ENCODE measurements around the gene ZFYVE9.
"Not testable (repeated sequence)": the region's sequence is repeated elsewhere in the genome, so short reads cannot be mapped to it uniquely, and the experiment has no call there.

Gene ZFYVE9

DNA sequence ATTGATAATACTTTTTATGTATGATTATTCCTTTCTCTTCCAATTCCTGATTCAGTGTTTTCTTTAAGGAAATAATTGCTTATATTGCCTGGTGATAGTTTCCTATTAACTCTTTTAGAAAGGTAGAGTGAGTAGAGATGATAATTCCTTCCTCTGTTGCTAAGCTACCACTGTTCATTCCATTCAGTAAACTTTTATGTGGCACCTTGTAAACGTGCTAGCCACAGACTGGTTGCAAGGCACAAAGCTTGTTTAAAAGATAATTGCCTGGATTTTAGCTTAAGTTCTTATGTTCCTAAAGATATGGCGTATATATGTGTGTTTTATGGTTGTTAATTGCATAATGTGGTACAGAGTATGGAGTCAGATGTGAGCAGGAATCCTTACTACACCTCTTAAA lies 3.2 kb downstream of the ZFYVE9 start:
- no peak for DNase-seq (ENCODE audit: low read depth)

DNA sequence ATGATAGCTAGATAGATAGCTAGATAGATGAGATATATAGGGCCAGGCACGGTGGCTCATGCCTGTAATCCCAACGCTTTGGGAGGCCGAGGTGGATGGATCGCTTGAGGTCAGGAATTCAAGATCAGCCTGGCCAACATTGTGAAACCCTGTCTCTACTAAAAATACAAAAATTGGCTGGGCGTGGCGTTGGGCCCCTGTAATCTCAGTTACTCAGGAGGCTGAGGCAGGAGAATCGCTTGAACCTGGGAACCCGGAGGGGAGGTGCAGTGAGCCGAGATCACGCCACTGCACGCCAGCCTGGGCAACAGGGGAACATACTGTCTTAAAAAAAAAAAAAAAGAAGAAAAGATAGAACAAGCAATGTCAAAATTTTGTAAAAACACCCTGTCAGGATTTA lies 8.6 kb downstream of the ZFYVE9 start:
- DNase-seq (ENCODE audit: low read depth): not testable (repeated sequence)

DNA sequence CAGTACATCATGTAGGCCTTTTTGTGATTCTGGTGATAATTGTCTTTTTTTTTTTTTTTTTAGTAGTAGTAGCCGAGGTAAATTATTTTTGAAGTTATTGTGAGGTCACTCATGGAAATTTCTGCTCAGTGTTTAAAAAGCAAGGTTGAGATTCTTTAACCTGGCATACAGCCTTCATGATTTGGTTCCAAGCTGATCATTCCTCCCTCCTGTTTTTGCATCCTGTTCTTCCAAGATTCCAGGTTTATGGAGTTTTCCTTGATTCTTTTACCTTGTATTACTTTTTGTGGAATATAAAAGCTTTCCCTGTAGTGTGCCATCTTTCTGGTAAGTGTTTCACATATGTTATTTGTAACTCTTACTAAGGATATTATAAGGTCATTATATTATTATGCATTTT lies 9.1 kb downstream of the ZFYVE9 start:
- DNase-seq (ENCODE audit: low read depth): no peak

DNA sequence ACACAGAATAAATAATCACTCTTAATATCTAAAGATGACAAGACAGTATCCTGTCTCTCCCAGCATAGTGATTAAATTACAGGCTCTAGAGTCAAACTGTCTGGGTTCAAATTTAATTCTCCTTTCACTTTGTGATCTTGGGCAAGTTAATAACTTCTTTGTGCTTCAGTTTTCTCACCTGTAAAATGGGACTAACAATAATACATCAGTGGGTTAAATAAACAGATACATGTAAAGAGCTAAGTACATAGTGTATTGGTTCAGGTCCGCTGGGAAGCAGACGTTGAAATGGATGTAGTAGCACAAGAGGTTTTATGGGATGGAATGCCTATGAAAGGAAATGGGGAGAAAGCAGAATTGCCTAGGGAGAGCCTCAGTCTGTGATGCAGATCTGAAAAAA lies 10.7 kb downstream of the ZFYVE9 start:
- DNase-seq (ENCODE audit: low read depth): no peak

DNA sequence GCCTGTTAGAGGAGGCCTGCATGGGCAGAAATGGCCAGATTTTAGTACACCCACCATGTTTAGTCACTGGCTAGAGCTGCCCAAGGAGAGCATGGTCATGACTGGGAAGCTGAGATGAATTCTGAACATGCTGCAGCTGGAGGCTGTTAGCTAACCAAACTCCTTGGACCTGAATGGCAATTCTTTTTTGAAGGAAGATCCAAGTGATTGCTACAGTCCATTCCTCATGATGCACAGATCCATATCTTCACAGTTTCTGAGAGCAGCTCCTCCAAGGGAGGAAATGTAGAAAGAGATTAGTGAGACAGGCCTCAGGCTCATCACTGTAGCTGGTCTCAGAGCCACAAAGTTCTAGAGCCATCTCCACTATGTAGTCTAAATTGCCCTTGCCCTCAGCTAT lies 11.1 kb downstream of the ZFYVE9 start:
- no peak for DNase-seq (ENCODE audit: low read depth)

DNA sequence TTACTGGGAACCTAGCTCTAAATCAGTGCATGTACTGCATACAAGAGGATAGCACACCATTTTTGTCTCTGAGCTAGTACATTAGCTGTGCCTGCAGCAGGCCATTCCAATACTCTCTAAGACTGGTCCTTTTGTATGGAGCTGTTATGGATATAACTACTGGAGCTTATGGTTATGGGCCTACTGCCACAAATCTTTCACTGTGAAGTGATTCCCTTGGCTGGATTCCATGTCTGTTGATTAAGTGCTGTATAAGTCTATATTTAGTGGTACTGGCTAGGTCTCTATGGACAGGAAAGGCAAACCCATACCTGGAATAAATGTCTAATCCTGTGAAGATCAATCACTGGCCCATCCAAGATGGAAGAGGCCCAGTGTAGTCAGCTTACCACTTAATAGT lies 12.0 kb downstream of the ZFYVE9 start:
- DNase-seq (ENCODE audit: low read depth): no peak

DNA sequence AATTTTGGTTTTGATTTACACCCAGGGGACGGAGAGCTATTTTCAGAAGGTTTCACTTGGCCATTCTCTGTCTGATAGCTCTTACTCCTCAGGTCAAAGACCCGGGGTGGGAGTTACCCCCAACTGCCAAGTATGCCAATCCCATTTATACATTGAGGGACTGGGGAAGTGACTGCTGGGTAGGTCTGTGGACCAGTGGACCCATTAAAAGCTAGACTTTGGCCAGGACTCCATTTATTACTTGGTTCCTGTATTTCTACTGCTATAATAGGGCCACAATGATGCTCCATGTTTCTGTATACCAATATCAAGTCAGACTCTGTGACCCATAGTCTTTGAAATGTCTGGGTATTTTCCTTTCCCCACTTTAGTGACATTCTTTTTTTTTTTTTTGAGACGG lies 14.6 kb downstream of the ZFYVE9 start:
- no peak for DNase-seq (ENCODE audit: low read depth)

DNA sequence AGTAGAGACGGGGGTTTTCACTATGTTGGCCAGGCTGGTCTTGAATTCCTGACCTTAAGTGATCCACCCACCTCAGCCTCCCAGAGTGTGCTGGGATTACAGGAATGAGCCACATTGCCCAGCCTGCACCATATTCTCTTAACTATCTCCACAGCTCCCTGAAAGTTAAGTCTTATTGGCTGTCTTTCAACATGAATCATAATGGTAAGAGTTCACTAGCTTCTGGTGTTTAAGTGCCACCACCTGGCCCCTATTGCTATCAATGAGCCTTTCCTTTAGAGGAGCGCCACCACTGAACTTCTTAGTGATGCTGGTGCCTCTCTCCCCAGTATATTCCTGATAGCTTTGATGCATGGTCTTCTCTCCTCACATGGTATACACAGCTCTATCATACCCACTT lies 15.7 kb downstream of the ZFYVE9 start:
- DNase-seq (ENCODE audit: low read depth): no peak

DNA sequence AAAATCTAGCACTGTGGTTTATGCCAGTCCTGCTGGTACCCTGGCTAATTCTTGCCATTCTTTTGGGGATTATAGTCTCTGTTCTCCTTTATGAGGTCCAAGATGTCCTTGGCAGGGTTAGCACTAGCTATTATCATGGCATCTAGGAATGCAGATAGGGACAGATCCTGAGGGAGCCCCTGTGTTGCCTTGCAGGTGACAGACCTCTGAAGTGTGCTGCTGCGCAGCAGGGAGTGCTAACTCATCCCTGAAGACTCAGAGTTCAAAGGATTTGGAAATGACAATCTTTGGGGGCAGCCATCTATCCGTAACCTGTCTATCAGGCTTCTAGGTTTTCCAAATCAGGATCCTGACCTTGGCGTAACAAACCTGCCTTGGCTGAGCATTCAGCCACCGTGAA lies 16.3 kb downstream of the ZFYVE9 start:
- DNase-seq (ENCODE audit: low read depth): no peak

DNA sequence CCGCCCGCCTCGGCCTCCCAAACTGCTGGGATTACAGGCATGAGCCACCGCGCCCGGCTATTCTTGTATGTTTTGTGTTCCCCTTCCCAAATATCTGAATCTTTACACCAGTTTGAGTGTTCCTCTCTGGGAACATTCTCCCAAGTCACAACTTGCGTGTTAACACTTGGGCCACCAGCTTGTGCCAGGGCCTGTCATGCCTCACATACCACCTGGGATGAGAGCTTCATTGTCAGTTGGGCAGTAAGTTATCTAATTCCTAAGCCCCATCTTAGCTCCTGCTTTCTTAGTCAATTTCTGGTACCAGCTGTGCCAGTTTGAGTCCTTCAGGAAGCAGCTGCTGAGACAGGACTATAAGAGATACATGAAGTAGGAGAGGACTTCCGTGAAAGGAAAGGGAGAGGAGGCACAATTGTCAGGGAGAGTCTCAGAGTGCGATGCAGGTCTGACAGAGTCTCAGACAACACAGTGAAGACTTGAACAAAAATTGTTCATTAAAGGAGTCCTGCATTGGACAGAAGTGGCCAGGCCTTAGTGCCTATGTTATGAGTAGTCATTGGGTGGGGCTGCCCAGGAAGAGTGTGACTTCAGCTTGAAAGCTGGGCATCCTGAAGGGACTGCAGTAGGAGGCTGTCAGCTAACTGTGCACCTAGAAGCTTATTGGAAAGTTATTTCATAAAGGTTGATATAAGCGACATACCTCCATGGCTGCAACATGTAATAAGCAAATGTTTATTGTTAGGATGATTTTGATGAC lies 17.3 kb downstream of the ZFYVE9 start:
- DNase-seq (ENCODE audit: low read depth): no peak

DNA sequence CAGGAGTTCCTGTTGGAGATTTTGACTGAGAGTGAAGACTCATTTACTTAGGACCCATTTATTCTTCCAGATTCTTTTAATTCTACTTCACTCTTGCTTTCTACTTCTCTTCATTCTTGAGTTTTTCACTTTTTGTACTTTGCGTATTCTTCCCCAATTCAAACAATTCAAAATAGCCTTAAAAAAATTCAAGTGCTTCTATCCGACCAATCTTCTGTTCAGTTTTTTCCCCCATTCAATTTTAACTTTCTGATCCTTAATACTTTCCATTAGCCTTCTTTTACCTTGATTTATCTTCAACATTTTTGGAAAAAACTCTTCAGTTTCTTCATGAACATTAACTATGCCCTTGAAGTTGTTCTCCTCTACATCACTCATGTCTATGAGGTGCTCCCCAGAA lies 21.1 kb downstream of the ZFYVE9 start:
- no peak for DNase-seq (ENCODE audit: low read depth)

DNA sequence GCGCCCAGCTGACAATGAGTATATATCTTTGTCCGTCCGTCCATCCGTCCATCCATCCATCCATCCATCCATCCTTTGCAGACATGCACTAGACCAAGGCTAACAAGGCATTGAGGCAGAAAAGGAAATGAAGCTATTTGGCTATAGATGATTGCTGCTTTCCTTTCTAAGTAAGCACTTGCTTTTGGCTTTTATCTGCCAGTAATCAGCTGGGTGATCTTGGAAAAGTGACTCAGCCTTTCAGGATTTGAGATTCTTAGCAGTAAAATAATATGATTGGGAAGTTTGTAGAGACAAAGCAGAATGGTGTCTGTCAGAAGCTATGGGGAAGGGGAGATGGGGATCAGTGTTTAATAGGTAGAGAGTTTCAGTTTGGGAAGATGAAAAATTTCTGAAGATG lies 22.7 kb downstream of the ZFYVE9 start:
- DNase-seq (ENCODE audit: low read depth): no peak

DNA sequence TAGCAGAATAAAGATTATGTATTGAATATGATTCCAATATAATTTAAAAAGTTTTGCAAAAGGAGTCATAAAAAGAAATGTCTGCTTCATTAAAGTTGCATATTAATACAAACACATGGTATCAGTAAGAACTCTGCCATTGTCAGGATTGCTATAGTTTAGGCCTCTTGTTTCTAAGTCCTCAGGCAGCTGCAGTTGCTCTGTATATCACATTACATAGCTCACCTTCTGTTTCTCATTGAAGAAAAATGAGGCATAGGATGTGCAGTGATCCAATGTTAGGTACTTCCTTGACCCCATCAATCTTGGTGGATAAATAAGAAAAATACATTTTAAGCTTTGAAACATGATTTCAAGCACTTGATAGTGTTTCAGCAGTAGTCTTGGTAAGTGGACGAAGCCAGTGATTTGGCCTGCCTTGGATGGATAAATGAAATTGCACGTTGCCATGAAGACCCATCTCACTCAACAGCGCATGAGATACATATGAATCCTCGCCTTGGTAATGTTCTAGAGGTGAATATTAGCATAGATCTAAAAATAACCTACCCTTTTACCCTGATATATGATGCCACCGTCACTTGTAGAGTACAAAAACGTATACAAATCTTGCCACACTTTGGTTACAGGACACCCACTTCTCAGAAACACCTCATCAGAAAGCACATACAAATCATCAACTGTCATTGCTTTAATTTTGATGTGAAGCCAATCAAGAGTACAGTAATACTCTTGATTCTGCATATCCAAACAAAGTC lies 25.3 kb downstream of the ZFYVE9 start:
- no peak for DNase-seq (ENCODE audit: low read depth)

DNA sequence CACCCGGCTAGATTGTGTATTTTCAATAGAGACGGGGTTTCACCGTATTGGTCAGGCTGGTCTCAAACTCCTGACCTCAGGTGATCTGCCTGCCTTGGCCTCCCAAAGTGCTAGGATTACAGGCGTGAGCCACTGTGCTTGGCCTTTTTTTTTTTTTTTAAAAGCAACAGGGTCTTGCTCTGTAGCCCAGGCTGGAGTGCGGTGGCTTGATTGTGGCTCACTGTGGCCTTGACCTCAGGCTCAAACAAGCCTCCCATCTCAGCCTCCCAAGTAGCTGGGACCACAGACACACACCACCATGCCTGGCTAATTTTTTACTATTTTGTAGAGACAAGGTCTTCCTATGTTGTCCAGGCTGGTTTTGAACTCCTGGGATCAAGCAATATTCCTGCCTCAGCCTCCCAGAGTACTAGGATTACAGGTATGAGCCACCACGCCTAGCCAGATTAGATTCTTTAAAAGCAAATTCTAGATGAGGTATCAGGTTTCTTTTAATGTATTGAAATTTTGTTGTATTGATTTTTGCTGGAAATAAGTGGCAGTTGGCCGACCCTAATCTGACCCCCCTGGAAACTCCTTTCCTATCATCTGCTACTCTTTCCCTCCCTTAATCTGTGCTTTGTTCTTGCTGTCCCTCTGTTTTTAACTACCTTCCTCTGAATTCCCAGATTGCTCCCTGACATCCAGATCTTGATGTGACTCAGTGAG lies 26.6 kb downstream of the ZFYVE9 start:
- no peak for DNase-seq (ENCODE audit: low read depth)

DNA sequence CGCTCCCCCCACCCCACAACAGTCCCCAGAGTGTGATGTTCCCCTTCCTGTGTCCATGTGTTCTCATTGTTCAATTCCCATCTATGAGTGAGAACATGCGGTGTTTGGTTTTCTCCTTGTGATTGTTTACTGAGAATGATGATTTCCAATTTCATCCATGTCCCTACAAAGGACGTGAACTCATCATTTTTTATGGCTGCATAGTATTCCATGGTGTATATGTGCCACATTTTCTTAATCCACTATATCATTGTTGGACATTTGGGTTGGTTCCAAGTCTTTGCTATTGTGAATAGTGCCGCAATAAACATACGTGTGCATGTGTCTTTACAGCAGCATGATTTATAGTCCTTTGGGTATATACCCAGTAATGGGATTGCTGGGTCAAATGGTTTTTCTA lies 29.3 kb downstream of the ZFYVE9 start:
- DNase-seq (ENCODE audit: low read depth): not testable (repeated sequence)

DNA sequence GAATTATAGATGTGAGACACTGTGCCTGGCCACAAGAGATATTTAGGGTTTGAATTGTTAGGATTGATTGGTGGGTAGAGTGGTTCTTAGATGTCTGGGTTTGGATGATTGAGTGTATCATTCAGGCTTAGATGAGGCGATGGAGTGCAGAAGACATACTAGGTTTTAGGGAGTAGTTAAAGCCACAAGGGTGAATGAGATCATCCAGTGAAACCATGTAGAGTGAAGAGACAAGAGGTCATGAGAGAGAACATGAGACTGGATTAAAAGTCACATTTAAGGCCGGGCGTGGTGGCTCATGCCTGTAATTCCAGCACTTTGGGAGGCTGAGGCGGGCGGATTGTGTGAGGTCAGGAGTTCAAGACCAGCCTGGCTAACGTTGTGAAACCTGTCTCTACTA lies 37.2 kb downstream of the ZFYVE9 start:
- no peak for DNase-seq (ENCODE audit: low read depth)

DNA sequence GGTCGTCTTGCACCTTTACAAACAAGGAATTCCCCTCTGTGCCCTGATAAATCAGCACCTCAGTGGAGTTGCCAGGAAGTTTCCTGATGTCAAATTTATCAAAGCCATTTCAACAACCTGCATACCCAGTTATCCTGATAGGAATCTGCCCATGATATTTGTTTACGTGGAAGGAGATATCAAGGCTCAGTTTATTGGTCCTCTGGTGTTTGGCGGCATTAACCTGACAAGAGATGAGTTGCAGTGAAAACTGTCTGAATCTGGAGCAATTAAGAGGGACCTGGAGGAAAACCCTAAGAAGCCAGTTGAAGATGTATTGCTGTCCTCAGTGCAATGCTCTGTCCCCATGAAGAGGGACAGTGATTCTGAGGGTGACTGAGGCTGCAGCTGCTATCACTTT lies 38.3 kb downstream of the ZFYVE9 start:
- no peak for DNase-seq (ENCODE audit: low read depth)

DNA sequence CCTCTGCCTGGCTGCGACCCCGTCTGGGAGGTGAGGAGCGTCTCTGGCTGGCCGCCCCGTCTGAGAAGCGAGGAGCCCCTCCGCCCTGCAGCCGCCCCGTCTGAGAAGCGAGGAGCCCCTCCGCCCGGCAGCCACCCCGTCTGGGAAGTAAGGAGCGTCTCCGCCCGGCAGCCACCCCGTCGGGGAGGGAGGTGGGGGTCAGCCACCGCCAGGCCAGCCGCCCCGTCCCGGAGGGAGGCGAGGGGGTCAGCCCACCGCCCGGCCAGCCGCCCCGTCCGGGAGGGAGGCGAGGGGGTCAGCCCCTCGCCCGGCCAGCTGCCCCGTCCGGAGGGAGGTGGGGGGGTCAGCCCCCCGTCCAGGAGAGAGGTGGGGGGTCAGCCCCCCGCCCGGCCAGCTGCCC lies 39.9 kb downstream of the ZFYVE9 start:
- DNase-seq (ENCODE audit: low read depth): not testable (repeated sequence)

DNA sequence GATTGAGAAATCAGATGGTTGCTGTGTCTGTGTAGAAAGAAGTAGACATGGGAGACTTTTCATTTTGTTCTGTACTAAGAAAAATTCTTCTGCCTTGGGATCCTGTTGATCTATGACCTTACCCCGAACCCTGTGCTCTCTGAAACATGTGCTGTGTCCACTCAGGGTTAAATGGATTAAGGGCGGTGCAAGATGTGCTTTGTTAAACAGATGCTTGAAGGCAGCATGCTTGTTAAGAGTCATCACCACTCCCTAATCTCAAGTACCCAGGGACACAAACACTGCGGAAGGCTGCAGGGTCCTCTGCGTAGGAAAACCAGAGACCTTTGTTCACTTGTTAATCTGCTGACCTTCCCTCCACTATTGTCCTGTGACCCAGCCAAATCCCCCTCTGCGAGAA lies 40.4 kb downstream of the ZFYVE9 start:
- DNase-seq (ENCODE audit: low read depth): not testable (repeated sequence)

DNA sequence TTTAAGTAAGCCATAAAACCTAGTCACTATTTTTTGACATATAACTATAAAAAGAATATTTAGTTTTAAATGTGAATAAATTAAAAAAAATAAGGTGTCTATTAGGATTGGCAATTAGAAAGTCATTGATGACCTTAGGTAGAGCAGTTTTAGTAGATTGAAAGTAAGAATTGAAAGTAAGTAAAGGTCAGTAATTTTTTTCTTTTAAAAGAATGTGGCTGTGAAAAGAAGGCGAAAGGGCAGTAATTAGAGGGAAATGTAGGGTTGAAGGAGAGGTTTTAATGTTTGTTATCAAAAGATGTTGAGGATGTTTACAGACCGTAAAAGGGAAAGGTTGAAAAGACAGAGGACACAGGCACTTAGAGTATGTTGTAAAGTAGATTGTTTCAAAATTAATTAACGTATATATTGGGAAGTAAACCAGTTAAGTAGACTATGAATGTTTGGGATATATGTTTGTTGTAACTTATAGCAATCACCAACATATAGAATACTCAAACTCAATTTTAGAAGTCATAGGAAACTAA lies 41.0 kb downstream of the ZFYVE9 start:
- no peak for DNase-seq (ENCODE audit: low read depth)

DNA sequence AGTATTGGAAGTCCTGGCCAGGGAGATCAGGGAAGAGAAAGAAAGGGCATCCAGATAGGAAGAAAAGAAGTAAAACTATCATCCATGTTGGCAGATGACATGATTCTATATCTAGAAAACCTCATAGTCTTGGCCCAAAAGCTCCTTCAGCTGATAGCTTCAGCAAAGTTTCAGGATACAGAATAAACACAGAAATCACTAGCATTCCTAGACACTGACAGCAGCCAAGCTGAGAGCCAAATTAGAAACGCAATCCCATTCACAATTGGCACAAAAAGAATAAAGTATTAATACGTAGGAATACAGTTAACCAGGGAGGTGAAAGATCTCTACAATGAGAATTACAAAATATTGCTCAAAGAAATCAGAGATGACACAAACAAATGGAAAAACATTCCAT lies 44.6 kb downstream of the ZFYVE9 start:
- DNase-seq (ENCODE audit: low read depth): no peak

DNA sequence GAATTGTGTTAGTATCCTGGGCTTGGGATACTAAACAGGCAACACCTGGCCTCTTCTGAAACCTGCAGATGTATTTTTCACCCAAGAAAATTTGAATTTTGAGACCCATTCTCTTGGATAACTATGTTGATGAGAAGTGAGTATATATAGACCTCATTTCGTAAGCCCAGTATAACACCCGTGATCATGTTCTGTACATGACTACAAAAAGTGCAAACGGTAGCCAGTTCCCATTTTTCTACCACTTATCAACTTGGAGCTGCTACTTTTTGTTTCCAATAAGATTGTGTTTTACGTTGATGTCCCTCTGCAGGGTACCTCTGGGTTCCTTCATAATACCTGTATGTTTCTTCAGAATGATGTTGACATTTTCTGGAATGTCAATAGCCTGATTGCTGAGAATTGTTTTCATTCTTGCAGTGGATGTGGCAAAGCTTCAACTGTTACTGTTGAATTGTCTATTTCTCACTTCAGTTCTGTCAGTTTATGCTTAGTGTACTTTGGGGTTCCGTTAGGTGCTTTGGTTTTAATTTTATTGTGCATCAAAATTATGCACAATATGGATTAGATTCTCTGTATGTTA lies 48.1 kb downstream of the ZFYVE9 start:
- DNase-seq (ENCODE audit: low read depth): no peak
